Pericardium fibroblast (primary cell): ENCODE results near the gene EML3. TPM values are rescaled to one million over a fixed set of nuclear protein-coding genes. Genes with fewer than 3 reads are reported as not detected.

ENCODE experiments used
- total RNA-seq: library from RNA; depleted of rRNA; stranded (reverse); fragments of >200 nt; gene quantifications from 2 replicates; pipeline ENCODE4 v1.2.3, GENCODE V29; 2015

The EML3 gene
- 36.8 and 40.0 TPM in 2 replicates for total RNA-seq

DNA sequence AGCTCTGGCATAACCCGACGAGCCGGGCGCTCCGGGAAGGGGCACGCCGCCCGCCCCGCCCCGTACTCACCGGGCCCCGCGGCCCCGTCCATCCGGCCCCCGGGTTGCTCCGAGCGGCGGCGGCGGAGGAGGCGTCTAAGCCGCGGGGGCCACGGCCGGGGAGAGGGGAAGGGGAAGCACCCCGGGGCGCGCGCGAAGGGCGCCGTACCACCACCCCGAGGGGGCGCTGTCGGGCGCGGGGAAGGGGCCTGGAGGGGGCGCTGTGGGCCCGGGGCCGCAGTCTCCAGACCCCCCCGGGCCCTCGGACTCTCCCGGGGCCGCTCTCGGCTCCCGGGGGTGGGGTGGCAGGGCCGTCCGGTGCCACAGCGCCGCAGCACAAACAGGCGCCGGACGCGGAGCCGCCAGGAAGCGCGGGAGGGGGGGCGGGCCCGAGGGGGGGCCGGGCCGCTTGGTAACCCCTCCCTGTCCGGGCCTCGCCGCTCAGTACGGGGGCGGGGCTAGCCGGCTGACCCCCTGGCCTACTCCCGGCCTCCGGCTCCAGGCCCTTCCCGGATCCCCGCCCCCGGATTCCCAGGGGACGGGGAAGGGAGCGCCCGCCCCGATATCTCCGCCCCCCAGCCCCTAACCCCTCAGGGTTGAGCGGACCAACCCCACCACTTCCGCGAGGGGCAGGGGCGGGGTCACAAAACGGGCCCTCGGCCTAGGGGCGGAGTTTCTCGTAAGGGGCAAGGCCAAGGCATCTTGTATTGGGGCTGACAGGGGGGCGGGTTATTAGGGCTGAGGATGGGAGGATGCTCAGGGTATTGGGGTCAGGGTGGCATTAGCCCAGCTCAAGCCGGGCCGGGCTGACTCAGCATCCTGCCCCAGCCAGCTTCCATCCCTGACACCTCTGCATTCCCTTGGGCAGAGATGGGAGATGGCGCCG, at the start of gene EML3, which contains the start of gene ROM1:
Gene EML3 (minus strand): TSS at position 410 of the 925 bp plus-strand sequence. CDS start 318 bp downstream, at position 92.
Gene ROM1 (plus strand): TSS at position 892 of the 925 bp plus-strand sequence. CDS start 25 bp downstream, at position 917.

GRCh38 chr11:62645946-62646824, 33.6 kb upstream of the EML3 start, which contains the start of gene GANAB:
GANAB (minus strand) TSS chr11:62646613; CDS start chr11:62646599, 14 bp downstream.

DNA sequence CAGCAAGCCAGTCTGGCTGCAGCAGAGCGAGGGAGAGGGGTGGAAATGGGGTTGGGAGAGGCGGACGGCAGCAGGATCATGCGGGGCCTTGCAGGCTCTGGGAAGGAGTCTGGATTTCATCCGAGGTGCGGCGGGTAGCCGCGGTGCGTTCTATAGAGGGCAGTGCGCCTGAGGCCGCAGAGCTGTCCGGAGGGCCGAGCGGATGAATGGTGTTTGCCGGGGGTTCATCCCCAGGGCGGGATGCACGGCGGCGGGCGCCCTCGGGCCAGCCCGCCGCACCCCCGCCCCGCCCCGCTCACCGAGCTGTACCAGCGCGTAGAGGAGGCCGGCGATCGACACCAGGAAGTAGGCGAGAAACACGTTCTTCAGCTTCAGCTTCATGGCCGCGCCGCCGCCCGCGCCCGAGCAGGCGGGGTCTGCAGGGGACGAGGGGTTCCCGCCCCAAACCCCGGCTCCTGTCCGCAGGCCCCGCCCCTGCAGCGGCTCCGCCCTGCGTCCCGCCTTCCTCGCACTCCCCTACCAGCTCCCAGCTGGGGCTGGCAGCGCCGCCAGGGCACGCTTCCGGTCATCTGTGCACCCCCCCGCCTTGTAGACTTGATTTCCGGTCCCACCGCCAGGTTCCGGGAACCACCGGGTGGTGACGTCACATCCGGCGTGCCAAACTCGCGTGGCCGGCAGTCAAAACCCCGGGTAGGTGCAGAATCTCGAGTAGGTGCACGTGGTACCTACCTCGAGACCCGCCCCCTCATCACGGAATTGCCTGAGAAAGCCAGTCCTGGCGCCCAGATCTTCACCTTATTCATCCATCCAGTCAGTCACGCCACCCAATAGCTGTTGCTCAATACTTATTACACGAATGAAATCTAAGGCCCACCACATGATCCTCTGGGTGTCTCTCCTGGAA, 9.2 kb upstream of the EML3 start, which contains the start of gene B3GAT3:
Gene B3GAT3 (minus strand): TSS at position 420 of the 904 bp plus-strand sequence. CDS start 39 bp downstream, at position 381.

DNA sequence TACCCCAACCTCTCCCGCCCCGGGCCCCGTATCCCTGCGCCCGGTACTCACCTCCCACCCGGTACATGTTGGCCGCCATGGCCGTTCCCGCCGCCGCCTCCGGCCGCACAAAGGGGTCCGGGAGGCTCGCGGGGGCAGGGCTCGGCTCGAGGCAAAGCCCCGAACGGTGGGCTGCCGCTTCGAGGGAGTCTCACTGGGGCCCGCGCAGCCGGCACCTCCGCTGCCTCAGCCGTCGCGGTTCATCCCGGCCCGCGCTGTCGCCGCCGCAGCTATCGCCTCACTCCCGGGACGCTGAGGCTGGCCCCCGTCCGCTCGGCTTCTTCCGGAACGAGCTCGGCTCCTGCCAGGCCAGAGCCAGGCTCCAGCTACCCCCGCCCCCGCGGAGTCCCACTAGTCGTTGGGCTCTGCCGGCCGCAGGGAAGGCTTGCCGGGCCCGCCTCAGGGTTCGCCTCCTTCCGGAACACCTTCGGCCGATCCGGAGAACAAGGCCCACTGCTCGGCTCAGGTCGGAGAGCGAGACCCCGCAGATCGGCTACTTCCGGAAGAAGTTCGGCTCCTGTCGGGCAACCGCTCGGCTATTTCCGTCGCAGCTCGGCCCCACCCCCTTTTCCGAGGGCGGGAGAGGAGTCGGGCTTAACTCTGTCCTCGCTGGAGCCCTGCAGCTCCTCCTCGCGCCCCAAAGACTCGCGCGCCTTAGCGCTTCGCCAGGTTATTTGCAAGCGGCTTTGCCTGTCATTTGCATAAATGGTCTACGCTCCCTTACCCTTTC, 11.0 kb downstream of the EML3 start, which contains the start of gene MTA2:
Gene MTA2 (minus strand): TSS at position 494 of the 769 bp plus-strand sequence. CDS start 415 bp downstream, at position 79.

DNA sequence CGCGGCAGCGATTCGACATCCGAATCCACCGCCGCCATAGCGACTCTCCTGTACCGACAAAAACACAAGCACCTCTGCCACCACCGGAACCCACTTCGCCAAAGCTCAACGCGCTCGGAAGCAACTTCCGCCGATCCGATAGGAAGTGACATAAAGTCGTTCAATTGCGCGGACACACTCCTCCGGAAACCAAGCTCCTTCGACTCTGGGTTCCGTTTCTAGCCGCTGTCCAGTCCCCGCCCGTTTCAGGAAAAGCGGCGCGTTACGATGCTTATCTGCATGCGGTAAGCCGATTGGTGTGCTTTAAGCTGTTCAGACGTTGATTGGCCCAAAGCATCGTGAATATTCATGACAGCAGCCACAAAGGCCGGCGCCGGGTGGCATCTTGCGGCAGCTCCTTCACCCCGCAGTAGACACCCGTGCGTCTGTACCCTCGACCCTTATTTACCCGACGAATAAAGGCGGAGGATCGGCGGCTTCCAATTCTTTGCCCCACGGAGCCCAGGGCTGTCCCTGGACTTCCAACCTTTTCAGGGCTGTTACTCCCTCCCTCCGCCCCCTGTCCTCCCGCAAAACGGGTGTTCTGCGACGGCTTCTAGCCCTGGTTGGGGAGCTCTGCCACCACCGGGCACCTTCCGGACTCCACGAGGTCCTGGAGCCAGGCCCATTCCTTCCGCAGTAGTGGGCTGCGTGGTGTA, 21.0 kb downstream of the EML3 start, which contains the start of gene TUT1:
Gene TUT1 (minus strand): TSS at position 76 of the 698 bp plus-strand sequence. CDS start 38 bp downstream, at position 38.

DNA sequence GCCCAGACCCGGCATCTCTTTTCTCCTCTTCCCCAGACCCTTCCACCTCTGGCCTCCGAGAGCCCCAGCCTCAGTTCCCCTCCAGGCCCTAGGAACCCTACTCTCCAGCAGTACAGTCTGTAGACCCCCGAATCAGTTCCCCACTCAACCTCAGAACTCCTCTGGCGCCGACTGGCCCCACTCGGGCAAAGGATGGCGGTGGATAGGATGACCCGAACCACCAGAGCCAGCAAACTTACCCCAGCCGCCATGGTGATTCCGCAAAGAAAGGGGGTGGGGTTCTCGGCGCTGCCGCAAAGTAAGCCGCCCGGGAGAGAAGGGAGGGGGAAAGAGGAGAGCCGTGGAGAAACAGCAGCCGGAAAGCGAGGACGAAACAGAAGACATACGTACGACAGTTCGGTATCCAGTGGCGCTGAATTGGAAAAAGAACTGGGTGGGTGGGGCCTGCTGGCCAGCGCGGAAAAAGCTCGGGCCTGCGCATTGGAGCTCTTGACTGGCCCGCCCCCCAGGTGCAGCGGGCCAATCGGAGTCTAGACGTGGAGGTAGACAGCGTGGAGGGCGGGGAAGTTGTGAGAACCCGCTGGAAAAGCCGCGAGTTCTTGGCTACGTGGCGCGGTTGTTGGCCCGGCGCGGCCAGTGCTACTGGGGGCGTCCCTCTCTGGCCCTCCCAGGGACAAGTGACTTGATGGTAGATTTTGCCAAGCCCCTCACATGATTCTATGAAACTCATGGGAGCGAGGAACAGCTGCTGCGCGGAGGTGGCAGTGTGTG, 38.8 kb downstream of the EML3 start, which contains the start of gene EEF1G:
Gene EEF1G (minus strand): TSS at position 300 of the 771 bp plus-strand sequence. CDS start 49 bp downstream, at position 251.

Other genes with a start within 250 kb of the EML3 start
- not detected in 2 replicates for gene SCGB1A1, start 193.7 kb downstream of the EML3 start, total RNA-seq
- gene AHNAK, start 66.0 kb downstream of the EML3 start, total RNA-seq, result 358 and 476 TPM in 2 replicates
- 2,284 and 3,184 TPM in 2 replicates for gene EEF1G, start 38.9 kb downstream of the EML3 start, total RNA-seq
- gene TUT1, start 21.3 kb downstream of the EML3 start, total RNA-seq, result 5.0 and 7.9 TPM in 2 replicates
- 59.9 and 63.9 TPM in 2 replicates for gene MTA2, start 10.9 kb downstream of the EML3 start, total RNA-seq
- gene ROM1, start 482 bp upstream of the EML3 start, total RNA-seq, result 21.1 and 28.0 TPM in 2 replicates
- 35.5 and 50.5 TPM in 2 replicates for gene B3GAT3, start 9.2 kb upstream of the EML3 start, total RNA-seq
- 226 and 265 TPM in 2 replicates for gene GANAB, start 33.8 kb upstream of the EML3 start, total RNA-seq
- gene INTS5, start 40.5 kb upstream of the EML3 start, total RNA-seq, result 19.7 and 23.8 TPM in 2 replicates
- gene C11orf98, start 52.4 kb upstream of the EML3 start, total RNA-seq, result 24.9 and 34.9 TPM in 2 replicates
- 4.9 and 11.0 TPM in 2 replicates for gene CSKMT, start 52.5 kb upstream of the EML3 start, total RNA-seq
- 10.3 and 11.5 TPM in 2 replicates for gene UQCC3, start 58.9 kb upstream of the EML3 start, total RNA-seq
- 2.6 and 4.5 TPM in 2 replicates for gene LBHD1, start 59.5 kb upstream of the EML3 start, total RNA-seq
- 103 and 276 TPM in 2 replicates for gene UBXN1, start 66.3 kb upstream of the EML3 start, total RNA-seq
- 5.3 and 18.2 TPM in 2 replicates for gene LRRN4CL, start 76.8 kb upstream of the EML3 start, total RNA-seq
- 35.5 and 69.3 TPM in 2 replicates for gene BSCL2, start 94.6 kb upstream of the EML3 start, total RNA-seq
- gene GNG3, start 94.9 kb upstream of the EML3 start, total RNA-seq, result not detected in 2 replicates
- 7.5 and 10.1 TPM in 2 replicates for gene HNRNPUL2, start 114.7 kb upstream of the EML3 start, total RNA-seq
- 33.3 and 34.9 TPM in 2 replicates for gene TTC9C, start 115.7 kb upstream of the EML3 start, total RNA-seq
- gene ZBTB3, start 141.4 kb upstream of the EML3 start, total RNA-seq, result 6.1 and 8.3 TPM in 2 replicates
- 77.4 and 86.6 TPM in 2 replicates for gene POLR2G, start 148.8 kb upstream of the EML3 start, total RNA-seq
- 13.7 and 17.6 TPM in 2 replicates for gene TAF6L, start 158.6 kb upstream of the EML3 start, total RNA-seq
- gene TMEM179B, start 174.6 kb upstream of the EML3 start, total RNA-seq, result 75.6 and 85.9 TPM in 2 replicates
- 31.0 and 34.3 TPM in 2 replicates for gene TMEM223, start 179.2 kb upstream of the EML3 start, total RNA-seq
- gene NXF1, start 192.7 kb upstream of the EML3 start, total RNA-seq, result 26.2 and 38.2 TPM in 2 replicates
- gene STX5, start 219.3 kb upstream of the EML3 start, total RNA-seq, result 30.7 and 35.2 TPM in 2 replicates
- gene TEX54, start 220.1 kb upstream of the EML3 start, total RNA-seq, result not detected in 2 replicates
- gene WDR74, start 226.8 kb upstream of the EML3 start, total RNA-seq, result 40.7 and 56.0 TPM in 2 replicates